ENCODE results near the gene LMAN2. TPM values are rescaled to one million over a fixed set of nuclear protein-coding genes. Genes with fewer than 3 reads are reported as not detected.

Gene LMAN2
- polyA plus RNA-seq, 4 donors, result 94.0 to 135 (median 130) TPM

DNA sequence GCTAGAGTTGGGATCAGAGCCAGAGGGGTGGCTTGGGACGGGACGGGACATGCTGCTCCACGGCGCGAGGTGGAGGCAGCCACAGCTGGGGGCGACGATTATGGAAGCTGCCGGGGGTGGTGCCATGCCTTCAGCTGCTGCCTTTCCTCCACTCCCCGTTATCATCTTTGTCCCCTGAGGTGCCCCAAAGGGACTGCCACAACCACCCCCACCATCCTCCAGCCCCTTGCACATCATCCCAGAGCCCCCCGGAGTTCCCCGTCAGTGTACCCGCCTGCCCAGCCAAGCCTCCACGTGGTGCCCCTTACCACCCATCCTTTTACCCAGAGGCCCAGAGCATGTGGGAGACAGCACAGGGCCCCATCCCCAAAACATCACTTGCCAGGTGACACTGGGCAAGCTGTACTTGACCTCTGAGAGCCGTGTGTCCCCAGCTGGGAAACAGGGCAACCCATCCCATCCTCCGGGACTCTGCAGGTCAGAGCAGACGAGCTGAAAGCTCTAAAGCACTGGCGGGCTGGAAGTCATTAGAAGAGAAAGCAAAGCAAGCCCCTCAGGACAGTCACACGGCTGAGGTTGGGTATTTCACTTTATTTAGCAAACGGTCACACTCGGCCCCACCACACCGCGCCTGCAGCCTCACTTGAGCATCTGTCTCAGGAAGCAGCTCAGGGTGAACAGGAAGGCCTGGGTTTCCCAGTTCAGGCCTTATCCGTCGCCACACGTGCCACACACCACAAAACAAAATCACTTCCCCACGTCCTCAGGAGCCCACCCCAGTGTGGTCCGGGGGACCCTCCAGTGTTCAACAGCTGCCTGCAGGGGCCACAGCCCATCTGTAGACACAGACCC, 20.3 kb downstream of the LMAN2 start:
- no peak for DNase-seq (ENCODE audit: low read depth in 4 of 4, low spot score in 3 of 4)

DNA sequence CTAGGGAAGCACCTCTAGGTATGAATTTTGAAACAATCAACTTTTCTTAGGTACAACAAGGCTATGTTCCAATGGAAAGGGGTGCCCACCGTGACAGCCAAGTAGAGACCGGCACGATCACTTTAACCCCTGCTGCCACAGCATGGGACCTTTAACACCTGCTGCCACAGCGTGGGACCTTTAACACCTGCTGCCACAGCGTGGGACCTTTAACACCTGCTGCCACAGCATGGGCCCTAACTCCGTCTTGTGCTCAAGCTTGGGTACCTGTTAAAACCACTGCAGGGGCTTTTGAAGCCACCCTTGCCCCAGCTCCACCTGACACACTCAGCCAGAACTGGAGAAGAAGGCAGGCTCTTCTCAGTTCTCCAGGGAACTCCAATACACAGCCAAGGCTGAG, 21.6 kb downstream of the LMAN2 start:
- DNase-seq (ENCODE audit: low read depth in 4 of 4, low spot score in 3 of 4), result no peak

DNA sequence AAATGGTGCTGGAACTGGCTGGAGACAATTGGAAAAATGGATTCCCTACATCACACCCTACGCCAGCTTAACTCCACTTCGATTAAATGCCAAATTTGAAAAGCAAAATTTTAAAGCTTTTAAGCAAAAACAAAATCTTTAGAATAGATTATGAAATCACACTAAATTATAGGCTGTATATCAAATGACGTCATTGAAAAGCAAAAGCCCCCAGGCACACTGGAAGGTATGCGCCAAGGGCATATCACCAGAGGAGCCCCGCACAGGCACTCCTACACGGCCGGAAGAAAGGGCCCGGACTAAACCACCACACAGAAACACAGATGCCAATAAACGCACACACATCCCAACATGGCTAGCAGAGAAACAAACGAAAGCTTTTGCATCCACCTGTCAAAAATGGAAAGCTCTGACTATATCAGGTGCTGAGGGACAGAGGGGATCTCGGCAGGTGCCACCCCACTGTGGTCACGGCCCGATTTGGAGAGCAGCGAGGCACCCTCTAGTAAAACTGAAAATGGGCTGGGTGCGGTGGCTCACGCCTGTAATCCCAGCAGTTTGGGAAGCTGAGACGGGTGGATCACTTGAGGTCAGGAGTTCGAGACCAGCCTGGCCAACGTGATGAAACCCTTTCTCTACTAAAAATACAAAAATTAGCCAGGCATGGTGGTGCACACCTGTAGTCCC, 22.8 kb downstream of the LMAN2 start:
- DNase-seq (ENCODE audit: low read depth in 4 of 4, low spot score in 3 of 4), result no peak

DNA sequence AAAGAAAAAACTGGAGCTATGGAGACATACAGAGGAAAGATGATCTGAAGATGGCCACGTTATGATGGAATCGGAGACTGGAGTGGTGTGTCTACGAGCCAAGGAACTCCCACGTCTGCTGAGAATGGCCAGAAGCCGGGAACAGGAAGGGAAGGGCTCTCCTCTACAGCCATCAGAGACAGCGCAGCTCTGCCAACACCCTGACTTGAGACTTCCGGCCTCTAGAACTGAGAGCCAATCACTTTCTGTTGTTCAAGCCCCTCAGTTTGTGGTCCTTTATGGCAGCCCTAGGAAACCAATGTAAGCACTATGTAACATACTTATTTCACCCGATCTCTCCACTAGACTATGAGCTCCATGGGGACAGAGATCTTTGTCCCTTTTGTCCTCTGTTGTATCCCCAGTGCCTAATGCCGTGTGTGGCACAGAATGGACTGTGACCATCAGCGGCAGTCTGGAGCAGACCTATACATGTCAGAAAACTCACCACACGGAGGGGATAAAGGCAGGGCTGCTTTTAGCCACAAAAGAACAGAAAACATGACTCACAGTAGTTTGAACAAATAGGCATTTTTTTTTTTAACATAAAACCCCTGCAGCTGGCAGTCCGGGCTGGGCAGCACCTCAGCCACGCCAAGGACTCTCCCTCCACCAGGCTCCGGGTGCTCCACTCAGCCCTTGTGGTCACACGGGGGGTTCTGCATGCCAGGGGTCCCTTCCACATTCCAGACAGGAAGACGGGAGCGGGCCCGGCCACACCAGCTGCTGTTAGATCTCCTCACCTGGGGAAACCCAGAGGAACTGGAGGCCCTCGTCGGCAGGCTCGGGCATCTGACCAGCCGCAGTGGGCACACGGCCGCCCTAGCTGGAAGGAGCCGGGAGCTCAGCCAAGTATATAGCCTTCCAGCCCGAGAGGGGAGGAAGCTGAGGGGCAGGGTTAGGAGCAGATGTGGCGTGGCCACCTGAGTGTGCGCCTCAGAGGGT, 23.6 kb downstream of the LMAN2 start:
- DNase-seq (ENCODE audit: low read depth in 4 of 4, low spot score in 3 of 4), result no peak

DNA sequence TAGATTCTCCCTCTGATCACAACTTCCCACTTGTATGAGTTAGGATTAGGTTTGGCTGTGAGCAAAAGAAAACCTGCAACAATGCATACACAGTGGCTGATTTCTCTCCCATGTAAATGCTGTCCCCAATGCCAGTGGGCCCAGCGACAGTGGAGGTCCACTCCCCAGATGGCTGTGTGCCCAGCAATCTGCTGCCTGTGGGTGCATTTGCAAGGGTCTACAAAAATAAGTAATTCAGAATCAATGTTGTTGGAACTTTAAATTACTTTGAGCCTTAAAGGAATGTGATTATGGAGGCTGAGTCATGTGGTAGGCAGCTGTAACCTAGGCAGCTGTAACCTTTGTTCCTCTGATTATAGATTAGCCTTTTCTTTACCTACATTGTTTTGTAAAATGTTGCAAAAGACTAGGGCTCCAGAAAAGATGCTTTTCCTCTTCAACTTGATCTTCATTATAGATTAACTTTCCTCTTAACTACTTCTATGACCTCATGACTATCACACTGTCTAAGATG, 25.5 kb downstream of the LMAN2 start:
- DNase-seq (ENCODE audit: low read depth in 4 of 4, low spot score in 3 of 4), result no peak

DNA sequence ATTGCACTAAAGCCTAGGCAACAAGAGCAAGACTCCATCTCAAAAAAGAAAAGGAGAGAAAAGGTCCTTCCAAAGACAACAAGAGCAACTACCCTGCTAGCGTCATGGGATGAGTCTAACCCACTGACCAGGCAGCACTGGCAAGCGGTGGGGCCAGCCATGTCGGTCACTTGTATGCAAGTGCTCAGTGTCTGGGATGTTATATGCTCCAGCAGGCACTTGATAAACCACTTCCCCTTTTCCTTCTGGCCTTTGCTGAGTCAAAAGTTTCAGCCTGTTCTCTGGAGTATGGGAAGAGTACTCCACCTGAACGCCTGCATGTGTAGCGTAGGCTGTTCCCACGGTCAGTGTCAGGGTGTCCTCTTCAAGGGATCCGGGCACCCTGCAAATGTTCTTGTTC, 30.6 kb downstream of the LMAN2 start:
- no peak for DNase-seq (ENCODE audit: low read depth in 4 of 4, low spot score in 3 of 4)

DNA sequence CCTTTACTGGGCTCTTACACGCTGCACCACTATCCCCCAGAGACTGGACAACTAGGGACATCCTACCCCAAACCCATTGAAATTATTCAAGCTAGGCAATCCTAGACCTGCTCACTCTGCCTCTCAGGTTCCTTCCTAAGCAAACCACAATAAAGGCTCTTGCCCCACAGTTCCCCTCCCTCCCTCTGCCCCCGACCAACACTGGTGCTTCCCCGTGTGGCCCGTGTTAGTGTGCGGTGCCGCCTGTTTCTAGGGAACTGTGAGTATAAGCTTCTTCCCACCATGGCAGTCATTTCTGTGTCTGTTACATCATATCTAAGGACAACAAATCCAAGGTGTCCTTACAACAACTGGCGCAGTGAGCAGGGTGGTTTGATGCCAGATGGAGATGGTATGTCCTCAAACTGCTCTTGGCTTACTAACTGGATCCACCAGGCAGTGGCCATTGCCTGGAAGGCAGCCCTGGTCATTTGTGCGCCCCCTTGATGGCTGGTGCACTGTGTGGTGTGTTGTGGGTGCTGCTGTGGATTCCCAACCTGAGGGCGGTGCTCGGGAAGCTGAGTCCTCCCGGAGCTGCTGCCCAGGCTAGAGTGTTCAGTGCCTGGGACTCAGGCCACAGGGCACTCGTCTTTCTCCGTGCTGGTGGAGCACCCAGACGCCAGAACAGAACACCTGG, 31.4 kb downstream of the LMAN2 start:
- DNase-seq (ENCODE audit: low read depth in 4 of 4, low spot score in 3 of 4), result no peak

DNA sequence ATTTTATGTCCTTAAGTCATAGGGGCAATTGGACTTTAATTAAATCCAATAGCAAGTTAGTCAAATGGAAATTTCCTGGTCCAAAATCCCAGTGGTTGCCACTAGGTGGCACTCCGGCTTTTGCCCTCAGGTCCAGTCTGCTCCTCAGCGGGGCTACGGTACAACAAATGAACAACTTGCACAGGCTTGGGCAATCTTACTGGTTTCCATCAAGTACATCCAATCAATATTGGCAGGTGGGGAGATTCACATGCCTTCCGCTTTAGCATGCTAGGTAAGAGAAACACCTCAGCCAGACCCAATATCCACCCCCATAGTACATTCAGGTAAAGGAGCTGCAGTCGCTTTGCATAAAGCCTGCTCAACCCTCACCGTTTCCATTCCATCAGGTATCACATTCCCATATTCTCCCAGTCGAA, 33.5 kb downstream of the LMAN2 start:
- peak in 2 of 4 donors; percentile 42 to 49 for DNase-seq (ENCODE audit: low read depth in 4 of 4, low spot score in 3 of 4)

DNA sequence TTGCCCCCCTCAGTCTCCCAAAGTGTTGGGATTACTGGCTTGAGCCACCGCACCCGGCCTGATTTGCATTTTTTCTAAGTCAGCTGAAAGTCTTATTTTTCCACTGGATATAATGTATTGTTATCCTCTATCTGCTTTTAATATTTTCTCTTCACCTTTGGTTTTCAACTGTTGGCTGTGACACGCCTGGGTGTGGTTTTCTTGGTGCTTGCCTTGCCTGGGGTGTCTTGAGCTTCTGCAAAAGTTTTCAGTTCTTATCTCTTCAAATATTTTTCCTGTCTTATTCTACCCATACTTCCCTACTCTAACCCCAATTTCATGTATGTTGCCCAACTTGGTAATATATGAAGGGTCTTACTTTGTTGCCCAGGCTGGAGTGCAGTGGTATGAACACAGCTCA, 35.5 kb downstream of the LMAN2 start:
- DNase-seq (ENCODE audit: low read depth in 4 of 4, low spot score in 3 of 4), result no peak

DNA sequence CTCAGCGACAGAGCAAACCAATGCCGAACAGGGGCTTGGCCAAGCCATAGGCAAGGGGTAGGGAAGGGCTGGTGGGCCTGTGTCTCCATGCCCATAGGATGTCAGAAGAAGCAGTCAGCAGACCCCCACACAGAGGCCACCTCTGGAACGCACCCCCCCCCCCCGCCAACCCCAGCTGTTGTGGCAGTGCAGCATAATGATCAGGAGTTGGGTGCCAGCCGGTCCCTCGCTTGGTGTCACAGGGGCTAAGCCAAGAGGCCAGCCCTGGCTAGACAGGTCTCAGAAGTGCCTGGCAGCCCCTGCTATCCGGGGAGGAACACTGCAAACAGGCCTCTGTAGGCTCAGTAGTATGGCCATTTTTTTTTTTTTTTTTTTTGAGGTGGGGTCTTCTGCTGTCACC, 36.1 kb downstream of the LMAN2 start:
- DNase-seq (ENCODE audit: low read depth in 4 of 4, low spot score in 3 of 4), result no peak

DNA sequence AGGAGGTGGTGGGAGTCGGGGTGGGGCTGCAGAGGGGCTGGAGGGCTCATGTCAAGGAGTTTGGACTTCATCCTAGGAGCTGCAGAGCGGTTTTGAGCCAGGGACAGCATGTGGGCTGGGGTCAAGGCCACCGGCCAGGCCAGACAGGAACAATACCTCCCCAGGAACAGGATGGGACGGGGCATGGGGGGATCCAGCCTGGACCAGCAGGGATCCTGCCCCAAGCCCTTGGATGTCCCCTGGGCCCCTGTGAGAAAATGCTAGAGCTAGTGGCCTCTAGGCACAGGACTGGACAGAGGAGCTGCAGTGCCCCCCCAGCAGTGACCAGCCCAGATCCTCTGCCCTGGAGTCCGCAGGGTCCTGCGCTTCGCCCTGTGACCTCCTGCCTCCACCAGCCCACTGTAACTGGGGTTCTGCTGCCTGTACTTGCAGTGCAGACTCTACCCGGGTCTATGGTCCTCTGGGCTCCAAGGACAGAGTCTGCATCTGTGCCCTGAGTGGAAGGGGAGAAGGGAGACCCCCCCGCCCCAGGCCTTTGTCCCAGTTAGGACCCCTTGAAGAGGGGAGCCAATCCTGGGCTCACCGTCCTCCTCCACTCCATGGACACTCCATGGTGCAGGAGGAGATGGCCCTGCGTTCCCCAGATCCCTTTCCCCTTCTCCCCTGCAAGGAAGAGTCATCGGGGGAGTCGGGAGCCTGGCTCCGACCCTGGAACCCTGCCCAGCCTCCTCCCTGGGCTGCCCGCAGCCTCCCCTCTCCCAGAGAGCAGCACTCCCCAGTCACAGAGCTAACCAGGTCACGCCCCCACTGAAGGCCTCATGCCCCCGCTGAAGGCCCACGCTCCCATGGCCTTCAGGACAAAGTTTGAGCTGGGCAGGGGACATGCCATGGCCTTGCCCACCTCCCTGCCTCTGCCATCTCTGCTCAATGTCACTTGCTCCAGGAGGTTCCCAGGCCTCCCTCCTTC, 36.8 kb downstream of the LMAN2 start:
- no peak for DNase-seq (ENCODE audit: low read depth in 4 of 4, low spot score in 3 of 4)

DNA sequence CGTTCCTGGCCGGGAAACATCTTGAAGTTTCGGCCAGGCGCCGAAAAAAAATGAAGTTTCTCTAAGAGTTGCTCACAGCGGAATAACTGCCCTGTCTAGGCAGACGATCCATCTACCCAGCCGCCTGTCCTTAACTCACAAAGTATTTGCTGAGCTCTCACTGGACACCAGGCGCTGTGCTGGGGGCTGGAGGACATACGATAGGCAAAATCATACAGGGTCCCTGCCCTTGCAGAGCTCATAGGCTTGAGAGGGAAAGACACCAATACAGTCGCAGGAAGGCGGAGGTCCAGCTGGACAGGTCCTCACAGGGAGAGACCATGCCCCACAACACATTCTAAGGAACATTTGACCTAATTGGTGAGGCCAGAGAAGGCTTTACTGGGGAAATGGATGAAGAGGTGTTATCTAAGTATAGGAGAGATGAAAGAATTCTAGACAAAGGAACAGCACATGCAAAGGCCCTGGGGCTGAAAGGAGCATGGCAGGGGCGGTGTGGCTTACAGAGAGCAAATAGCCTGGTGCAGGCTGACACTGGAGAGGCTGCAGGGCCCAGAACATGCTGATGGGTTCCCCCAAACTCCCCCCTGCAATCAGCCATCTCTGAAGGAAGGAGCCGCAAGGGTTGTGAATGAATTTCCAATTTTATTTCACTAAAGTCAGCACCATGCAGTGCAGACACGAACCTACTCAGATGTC, 37.8 kb downstream of the LMAN2 start:
- DNase-seq (ENCODE audit: low read depth in 4 of 4, low spot score in 3 of 4), result no peak

DNA sequence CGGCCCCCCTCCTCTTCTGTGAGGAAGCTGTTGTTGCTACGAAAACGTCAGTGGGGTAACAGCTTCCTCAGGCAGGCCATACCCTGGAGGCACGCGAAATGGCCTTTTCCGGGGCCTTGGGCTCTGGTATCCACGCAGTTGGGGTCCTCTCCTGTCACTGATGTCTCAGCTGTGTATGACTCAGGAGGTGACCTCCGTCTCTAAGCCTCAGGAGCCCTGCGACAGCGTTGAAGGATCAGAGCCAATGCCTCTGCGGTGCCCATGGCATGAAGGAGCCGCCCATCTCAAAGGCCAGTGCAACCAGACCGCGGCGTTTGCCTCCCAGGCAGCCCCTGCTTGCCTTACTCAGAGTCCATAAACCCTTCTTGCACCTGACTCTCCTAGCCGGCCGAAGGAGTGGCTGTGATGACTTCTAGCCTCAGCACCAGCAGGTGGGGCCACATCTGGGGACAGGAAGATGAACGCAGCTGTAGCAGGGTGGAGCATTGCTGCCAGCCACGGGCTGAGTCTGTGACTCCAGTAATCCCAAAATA, 38.8 kb downstream of the LMAN2 start:
- DNase-seq (ENCODE audit: low read depth in 4 of 4, low spot score in 3 of 4), result no peak

DNA sequence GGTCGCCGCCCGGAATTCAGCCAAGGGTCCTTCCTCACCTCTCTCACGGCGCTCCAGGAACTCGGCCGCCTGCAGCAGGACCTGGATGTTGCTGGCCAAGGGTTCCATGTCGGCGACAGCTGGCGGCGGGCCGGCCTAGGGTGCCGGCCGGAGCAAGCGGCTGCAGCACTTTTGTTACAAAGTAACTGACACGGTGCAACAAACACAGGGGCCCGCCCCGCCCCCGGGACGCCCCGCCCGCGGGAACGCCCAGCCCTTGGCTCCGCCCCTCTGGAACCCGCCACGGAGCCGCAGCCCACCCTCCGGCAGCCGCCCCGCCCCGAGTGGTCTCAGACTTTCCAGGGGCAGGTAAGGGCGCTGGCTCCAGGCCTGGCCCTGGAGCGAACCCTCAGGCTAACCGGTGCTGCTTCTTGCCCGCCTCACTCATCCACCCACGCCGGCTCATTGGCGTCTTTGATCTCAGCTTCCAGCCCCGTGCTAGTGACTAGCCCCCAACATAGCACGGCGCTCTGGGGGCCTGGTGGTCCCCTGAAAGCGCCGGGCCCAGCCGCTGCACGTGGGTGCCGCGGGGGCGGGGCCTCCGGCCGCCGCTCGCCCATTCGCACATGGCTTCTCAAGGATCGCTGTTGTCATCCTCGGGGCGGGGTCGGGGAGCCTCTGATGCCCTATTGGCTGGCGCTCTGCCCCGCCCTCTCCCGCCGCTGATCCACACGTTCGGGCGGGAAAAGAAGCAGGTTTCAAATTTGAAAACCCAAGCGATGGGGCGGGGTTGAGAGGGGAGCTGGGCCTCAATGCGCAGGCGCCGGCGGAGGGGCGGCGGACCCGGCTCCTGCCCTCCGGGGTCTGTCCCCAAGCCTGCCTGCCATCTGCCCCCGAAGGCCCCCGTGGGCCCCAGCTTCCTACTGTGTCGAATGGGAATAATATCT, 39.5 kb downstream of the LMAN2 start, which contains the start of gene MXD3:
Gene MXD3 (minus strand): TSS at position 176 of the 926 bp plus-strand sequence. CDS start 68 bp downstream, at position 108.
- DNase-seq (ENCODE audit: low read depth in 4 of 4, low spot score in 3 of 4), result peak; percentile 74 to 89 (median 80)

DNA sequence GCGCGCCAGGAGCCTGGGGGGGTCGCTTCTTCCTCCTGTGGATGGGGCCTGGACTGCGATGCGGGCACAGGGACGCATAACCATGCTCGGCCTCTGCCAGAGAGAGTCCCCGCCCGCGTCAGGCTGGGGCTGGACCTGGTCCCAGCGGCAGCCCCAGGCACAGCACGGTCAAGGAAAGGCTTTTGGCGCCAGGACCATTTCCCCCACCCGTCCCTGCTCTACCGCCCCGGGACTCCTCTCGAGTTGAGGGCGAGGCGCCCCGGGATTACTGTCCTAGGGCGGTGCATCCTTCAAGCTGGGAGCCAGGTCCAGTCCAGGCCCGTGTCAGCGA, 40.1 kb downstream of the LMAN2 start:
- no peak for DNase-seq (ENCODE audit: low read depth in 4 of 4, low spot score in 3 of 4)

DNA sequence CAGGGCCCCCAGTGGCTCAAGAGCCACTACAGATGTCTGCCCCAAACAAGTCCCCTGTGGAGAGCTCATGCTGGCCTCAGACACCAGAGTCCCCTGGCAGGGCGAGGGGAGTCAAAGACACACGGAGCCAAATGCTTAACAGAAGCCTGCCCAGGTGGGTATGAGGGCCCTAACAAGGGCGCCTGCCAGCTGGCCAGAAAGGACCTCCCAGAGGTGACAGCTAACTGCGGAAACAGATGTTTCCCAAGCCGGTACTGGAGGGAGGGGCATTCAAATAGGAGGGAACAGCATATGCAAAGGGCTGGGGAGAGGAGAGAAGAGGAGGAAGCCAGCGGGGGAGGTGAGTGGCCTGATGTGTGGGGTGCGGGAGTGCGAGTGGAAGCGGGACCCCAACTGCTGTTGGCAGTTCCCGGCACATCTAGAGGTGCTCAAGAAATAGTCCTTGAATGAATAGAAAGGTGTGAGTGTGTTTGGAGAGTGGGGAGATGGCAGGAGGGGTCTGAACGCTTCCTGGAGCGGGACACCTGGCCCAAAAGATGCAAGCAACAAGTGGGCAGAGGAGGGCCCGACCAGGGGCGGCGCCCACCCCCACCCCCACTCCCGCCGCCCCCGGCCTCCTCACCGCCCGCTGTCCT, 40.6 kb downstream of the LMAN2 start:
- DNase-seq (ENCODE audit: low read depth in 4 of 4, low spot score in 3 of 4), result no peak

DNA sequence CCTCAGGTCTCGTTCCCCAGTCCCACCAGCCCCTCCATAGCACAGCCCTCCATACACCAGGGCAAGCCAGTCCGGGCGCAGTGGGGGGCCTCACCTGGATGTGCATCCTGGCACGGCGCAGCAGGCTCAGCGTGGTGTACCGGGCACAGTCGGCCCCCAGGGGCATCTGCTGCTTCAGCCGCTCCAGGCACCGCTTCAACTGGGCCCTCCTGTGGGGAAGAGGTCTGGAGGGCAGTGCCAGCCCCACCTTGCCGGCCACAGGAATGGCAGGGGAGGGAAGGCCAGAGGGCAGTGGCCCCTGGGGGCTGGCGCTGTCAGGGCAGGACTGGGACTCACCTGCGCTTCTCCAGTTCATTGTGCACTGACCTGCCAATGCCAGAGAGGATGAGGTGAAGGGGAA, 41.1 kb downstream of the LMAN2 start:
- DNase-seq (ENCODE audit: low read depth in 4 of 4, low spot score in 3 of 4), result no peak

Measured in left renal pelvis (tissue), 4 donors.